Measurements from ENCODE around the gene NCKAP5L. TPM values are rescaled to one million over a fixed set of nuclear protein-coding genes. Genes with fewer than 3 reads are reported as not detected.

Gene NCKAP5L
- total and polyA plus RNA-seq, 2 donors (not counting 3 experiments of a cell fraction or from before 2014, with no cell fraction given), result 17.4 to 46.1 TPM

DNA sequence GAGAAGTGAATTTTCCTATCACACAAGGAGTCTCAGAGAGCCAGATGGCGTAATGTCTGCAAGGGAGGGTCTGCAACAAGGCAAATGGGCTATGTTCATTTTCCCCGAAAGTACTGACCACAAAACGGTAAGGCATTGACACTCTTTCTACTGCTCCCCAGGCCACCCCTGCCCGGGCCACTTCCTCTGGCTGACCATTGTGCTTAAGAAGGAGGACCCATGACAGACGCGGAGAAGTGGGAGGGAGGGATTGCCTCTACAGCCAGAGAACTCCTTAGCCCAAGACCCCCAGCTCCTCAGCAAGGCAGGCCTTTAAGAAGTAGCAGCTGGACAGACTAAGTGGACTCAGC, 1.2 kb downstream of the NCKAP5L start:
- FAIRE-seq (peak; percentile 4), DNase-seq (ENCODE audit: low read depth, low spot score) (peak; percentile 30)
- H4K20me1 ChIP-seq (replicated peaks; ENCODE audit: control insufficient read depth, extremely low read depth, insufficient read depth, low read length), result no peaks in the 10 kb centered on the region
- peaks cover 51% of the 10 kb centered on the region for H3K79me2 ChIP-seq (ENCODE audit: control insufficient read depth, insufficient read depth, low read length)
- intact Hi-C loops (cut with micrococcal nuclease) (loop anchor here (5.0 kb wide), 1 partner anchor 190 kb away; no protein-coding TSS in a partner anchor), dilution Hi-C loops (cut with MboI; ENCODE audit: extremely low pct_ligation_motif_present, low sequenced_read_pairs) (no loop called here)
- no peaks in the 10 kb centered on the region for H3K27me3 ChIP-seq (ENCODE audit: control insufficient read depth in 2 of 2, insufficient read depth in 2 of 2, low read length in 2 of 2)
- no TSS peak for BruUV-seq (replicated peaks)
- peak overlapping the region; percentile 58 to 76 (median 72) for H3K4me3 ChIP-seq (replicated peaks in 1 of 3; ENCODE audit: insufficient read depth in 1 of 3, low read depth in 1 of 3, low read length in 3 of 3)
- H3K4me2 ChIP-seq (ENCODE audit: insufficient read depth, low read length), result peak overlapping the region; percentile 67
- H3K9me3 ChIP-seq (replicated peaks; ENCODE audit: control insufficient read depth, insufficient read depth, low read length), result no peaks in the 10 kb centered on the region
- no peaks in the 10 kb centered on the region for H3K9me1 ChIP-seq (replicated peaks; ENCODE audit: control insufficient read depth, extremely low read depth, insufficient read depth, low read length)
- peak overlapping the region; percentile 69 for H3K9ac ChIP-seq (replicated peaks; ENCODE audit: extremely low read depth, insufficient read depth, low read length)
- ChIA-PET POLR2A (no interaction called here), CTCF (interaction anchor here (0.7 to 6.1 kb wide), 6 partner anchors 12 to 86 kb away, joined by 3 to 53 read pairs (median 6); partner anchors contain the start of gene TMBIM6)
- H2AFZ ChIP-seq (ENCODE audit: low read depth, low read length), result no peak overlapping the region
- no peak overlapping the region for H3K27ac ChIP-seq (ENCODE audit: insufficient read depth, low read depth, low read length)
- no peak for TF ChIP-seq GATA2 (IDR thresholded peaks at IDR 0.05; ENCODE audit: insufficient read depth, insufficient read length, low read depth, low read length)
- TF ChIP-seq POLR2AphosphoS5 (IDR thresholded peaks at IDR 0.05; ENCODE audit: insufficient read depth, low read depth, low read length), result no peak
- TF ChIP-seq FOS (IDR thresholded peaks at IDR 0.05; ENCODE audit: borderline replicate concordance, insufficient read depth, low read length), result no peak
- H3K36me3 ChIP-seq (ENCODE audit: control insufficient read depth in 2 of 2, extremely low read depth in 1 of 2, insufficient read depth in 2 of 2, low read length in 2 of 2), result peaks cover 0 to 4% of the 10 kb centered on the region in 2 experiments
- peaks cover 38% of the 10 kb centered on the region for H3K4me1 ChIP-seq (ENCODE audit: control insufficient read depth, extremely low read depth, insufficient read depth, low read length)

- no peak overlapping the region for H3K27ac ChIP-seq (ENCODE audit: insufficient read depth, low read depth, low read length)
- H3K36me3 ChIP-seq (ENCODE audit: control insufficient read depth in 2 of 2, extremely low read depth in 1 of 2, insufficient read depth in 2 of 2, low read length in 2 of 2), result peaks cover 0 to 4% of the 10 kb centered on the region in 2 experiments
- CTCF ChIA-PET, result interaction anchor here (0.8 to 6.1 kb wide), 7 partner anchors 13 to 85 kb away, joined by 3 to 53 read pairs (median 4); partner anchors contain the start of gene TMBIM6
- no peak overlapping the region for H2AFZ ChIP-seq (ENCODE audit: low read depth, low read length)
- no peak overlapping the region for H3K4me2 ChIP-seq (ENCODE audit: insufficient read depth, low read length)
- DNase-seq (ENCODE audit: low read depth, low spot score) (no peak), FAIRE-seq (no peak)
- intact Hi-C loops (cut with micrococcal nuclease), result loop anchor here (5.0 kb wide), 1 partner anchor 189 kb away; no protein-coding TSS in a partner anchor
- H3K9me3 ChIP-seq (replicated peaks; ENCODE audit: control insufficient read depth, insufficient read depth, low read length), result no peaks in the 10 kb centered on the region
- no peak for TF ChIP-seq MAX (IDR thresholded peaks at IDR 0.05; ENCODE audit: insufficient read depth, insufficient read length)
- no peak for TF ChIP-seq EZH2 (IDR thresholded peaks at IDR 0.05; ENCODE audit: borderline replicate concordance, low read depth, low read length, severe bottlenecking)
- no peak for TF ChIP-seq JUN (IDR thresholded peaks at IDR 0.05; ENCODE audit: borderline replicate concordance, insufficient read depth, insufficient read length, low read depth)
- no peak for TF ChIP-seq POLR2AphosphoS5 (IDR thresholded peaks at IDR 0.05; ENCODE audit: insufficient read depth, low read depth, low read length)
- TF ChIP-seq MYC (IDR thresholded peaks at IDR 0.05; ENCODE audit: low read depth, low read length), result no peak
- TF ChIP-seq, protein P1, sequence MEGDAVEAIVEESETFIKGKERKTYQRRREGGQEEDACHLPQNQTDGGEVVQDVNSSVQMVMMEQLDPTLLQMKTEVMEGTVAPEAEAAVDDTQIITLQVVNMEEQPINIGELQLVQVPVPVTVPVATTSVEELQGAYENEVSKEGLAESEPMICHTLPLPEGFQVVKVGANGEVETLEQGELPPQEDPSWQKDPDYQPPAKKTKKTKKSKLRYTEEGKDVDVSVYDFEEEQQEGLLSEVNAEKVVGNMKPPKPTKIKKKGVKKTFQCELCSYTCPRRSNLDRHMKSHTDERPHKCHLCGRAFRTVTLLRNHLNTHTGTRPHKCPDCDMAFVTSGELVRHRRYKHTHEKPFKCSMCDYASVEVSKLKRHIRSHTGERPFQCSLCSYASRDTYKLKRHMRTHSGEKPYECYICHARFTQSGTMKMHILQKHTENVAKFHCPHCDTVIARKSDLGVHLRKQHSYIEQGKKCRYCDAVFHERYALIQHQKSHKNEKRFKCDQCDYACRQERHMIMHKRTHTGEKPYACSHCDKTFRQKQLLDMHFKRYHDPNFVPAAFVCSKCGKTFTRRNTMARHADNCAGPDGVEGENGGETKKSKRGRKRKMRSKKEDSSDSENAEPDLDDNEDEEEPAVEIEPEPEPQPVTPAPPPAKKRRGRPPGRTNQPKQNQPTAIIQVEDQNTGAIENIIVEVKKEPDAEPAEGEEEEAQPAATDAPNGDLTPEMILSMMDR (IDR thresholded peaks at IDR 0.05; ENCODE audit: extremely low read depth in 1 of 2, insufficient read depth in 1 of 2, low read depth in 1 of 2, low read length in 2 of 2), result no peak
- TF ChIP-seq POLR2A (IDR thresholded peaks at IDR 0.05; ENCODE audit: low read depth, low read length), result no peak
- no peak for TF ChIP-seq FOS (IDR thresholded peaks at IDR 0.05; ENCODE audit: borderline replicate concordance, insufficient read depth, low read length)
- no peak for TF ChIP-seq GATA2 (IDR thresholded peaks at IDR 0.05; ENCODE audit: insufficient read depth, insufficient read length, low read depth, low read length)
- H4K20me1 ChIP-seq (replicated peaks; ENCODE audit: control insufficient read depth, extremely low read depth, insufficient read depth, low read length), result no peaks in the 10 kb centered on the region
- no peak overlapping the region for H3K9ac ChIP-seq (replicated peaks; ENCODE audit: extremely low read depth, insufficient read depth, low read length)
- H3K27me3 ChIP-seq (ENCODE audit: control insufficient read depth in 2 of 2, insufficient read depth in 2 of 2, low read length in 2 of 2), result no peaks in the 10 kb centered on the region
- H3K4me3 ChIP-seq (replicated peaks in 1 of 3; ENCODE audit: insufficient read depth in 1 of 3, low read depth in 1 of 3, low read length in 3 of 3), result no peak overlapping the region
- H3K9me1 ChIP-seq (replicated peaks; ENCODE audit: control insufficient read depth, extremely low read depth, insufficient read depth, low read length), result no peaks in the 10 kb centered on the region
- peaks cover 47% of the 10 kb centered on the region for H3K4me1 ChIP-seq (ENCODE audit: control insufficient read depth, extremely low read depth, insufficient read depth, low read length)
- no TSS peak for BruUV-seq (replicated peaks)
- dilution Hi-C loops (cut with MboI; ENCODE audit: extremely low pct_ligation_motif_present, low sequenced_read_pairs), result no loop called here
- POLR2A ChIA-PET, result interaction anchor here (0.8 kb wide), 1 partner anchor 85 kb away, joined by 3 read pairs; the partner anchor contains the start of gene TMBIM6
- peaks cover 58% of the 10 kb centered on the region for H3K79me2 ChIP-seq (ENCODE audit: control insufficient read depth, insufficient read depth, low read length)
Measured at GRCh38 chr12:49825971-49826421, 2.2 kb downstream of the NCKAP5L start.
